SK-N-SH (cell line): Measurements from ENCODE around the gene RHPN2. TPM values are rescaled to one million over a fixed set of nuclear protein-coding genes. Genes with fewer than 3 reads are reported as not detected.

ENCODE experiments used
- CTCF ChIA-PET: fragments of 300-600, 350-600 bp; formaldehyde crosslinking; extraction: SDS; loops from one replicate; lab custom pipeline; 2021; lab: Yijun Ruan, JAX
- POLR2A ChIA-PET: fragments of 350-600 bp; sonication (Branson Sonifier 250); formaldehyde crosslinking; extraction: SDS; loops from one replicate; lab custom pipeline; 2020; ENCODE audit warnings: antibody characterized with exemption, inconsistent platforms; lab: Yijun Ruan, JAX
- DNase-seq: peaks from one replicate; pipeline ENCODE4 v3.0.0; 2012
- H2AFZ ChIP-seq: fragments of 200-600 bp; sonication (generic); 2 replicates; pipeline ENCODE4 v1.8.1; 2016; ENCODE audit warnings: antibody characterized with exemption, mild to moderate bottlenecking, low read depth
- H3F3A ChIP-seq: fragments of 200-600 bp; sonication (generic); replicated peaks from 2 replicates; pipeline ENCODE3; 2016; ENCODE audit warnings: antibody characterized with exemption, mild to moderate bottlenecking; ENCODE audit not compliant: insufficient read depth
- H3K27ac ChIP-seq, 2 experiments: fragments of 200-500 bp in 1 of 2; fragments of 200-600 bp in 1 of 2; sonication (Bioruptor generic) in 1 of 2; sonication (generic), shearing (Covaris generic) in 1 of 2; 2 replicates each; pipeline versions ENCODE4 v1.5.1 to v1.6.1; 2014 to 2016; ENCODE audit warnings: low read depth in 2 of 2, inconsistent platforms in 1 of 2, low read length in 1 of 2, mild to moderate bottlenecking in 1 of 2, mixed read lengths in 1 of 2
- H3K27me3 ChIP-seq: fragments of 200-600 bp; sonication (generic), shearing (Covaris generic); 2 replicates; pipeline ENCODE4 v1.6.1; 2016; ENCODE audit warnings: mixed run types; ENCODE audit not compliant: insufficient read depth
- H3K36me3 ChIP-seq, 2 experiments: fragments of 200-500 bp in 1 of 2; fragments of 200-600 bp in 1 of 2; sonication (Bioruptor generic) in 1 of 2; sonication (generic) in 1 of 2; replicated peaks in 1 of 2; 2 replicates each; pipeline versions ENCODE3 to v1.5.1; 2014 to 2016; ENCODE audit warnings: low read length in 1 of 2, mild to moderate bottlenecking in 1 of 2; ENCODE audit not compliant: insufficient read depth in 2 of 2, control insufficient read depth in 1 of 2
- H3K4me1 ChIP-seq, 2 experiments: fragments of 200-500 bp in 1 of 2; fragments of 200-600 bp in 1 of 2; sonication (Bioruptor generic) in 1 of 2; sonication (generic), shearing (Covaris generic) in 1 of 2; 2 replicates each; pipeline versions ENCODE4 v1.5.1 to v1.6.1; 2014 to 2016; ENCODE audit warnings: low read depth in 1 of 2, low read length in 1 of 2, mixed run types in 1 of 2; ENCODE audit not compliant: insufficient read depth in 2 of 2, control insufficient read depth in 1 of 2
- H3K4me2 ChIP-seq: fragments of 200-600 bp; sonication (generic), shearing (Covaris generic); 2 replicates; pipeline ENCODE4 v1.6.1; 2017; ENCODE audit warnings: mixed run types
- H3K4me3 ChIP-seq, 2 experiments: fragments of 200-500 bp in 1 of 2; fragments of 200-600 bp in 1 of 2; sonication (Bioruptor generic) in 1 of 2; sonication (generic), shearing (Covaris generic) in 1 of 2; 2 replicates each; pipeline versions ENCODE4 v1.5.1 to v1.8.1; 2014 to 2016; ENCODE audit warnings: low read depth in 2 of 2, inconsistent platforms in 1 of 2, low read length in 1 of 2, mild to moderate bottlenecking in 1 of 2, mixed read lengths in 1 of 2, moderate library complexity in 1 of 2
- H3K79me2 ChIP-seq: fragments of 200-600 bp; sonication (generic); 2 replicates; pipeline ENCODE4 v1.8.1; 2017; ENCODE audit warnings: mild to moderate bottlenecking; ENCODE audit not compliant: insufficient read depth
- H3K9ac ChIP-seq: fragments of 200-600 bp; sonication (generic); 2 replicates; pipeline ENCODE4 v1.6.1; 2017; ENCODE audit warnings: mixed run types
- H3K9me2 ChIP-seq: fragments of 200-600 bp; sonication (generic); 2 replicates; pipeline ENCODE4 v1.6.1; 2017; ENCODE audit warnings: mixed run types
- H3K9me3 ChIP-seq: fragments of 200-600 bp; sonication (generic); 2 replicates; pipeline ENCODE4 v1.6.1; 2017; ENCODE audit warnings: mixed run types, mild to moderate bottlenecking, moderate library complexity
- H4K20me1 ChIP-seq: fragments of 200-600 bp; sonication (generic); 2 replicates; pipeline ENCODE4 v1.6.1; 2017; ENCODE audit warnings: mild to moderate bottlenecking, mixed run types; ENCODE audit not compliant: insufficient read depth
- CHD2 ChIP-seq: fragments of 150-350 bp; IDR thresholded peaks from 2 replicates; pipeline ENCODE4 v1.6.1; 2018; ENCODE audit warnings: low read length; ENCODE audit not compliant: partially characterized antibody
- EP300 ChIP-seq, 2 experiments: IDR thresholded peaks; 2 replicates each; pipeline versions ENCODE4 v1.4.0 to v1.6.1; 2012; ENCODE audit warnings: borderline replicate concordance in 1 of 2, low read depth in 1 of 2, low read length in 1 of 2
- FOSL2 ChIP-seq: IDR thresholded peaks from 2 replicates; pipeline ENCODE4 v1.4.0; 2012; ENCODE audit warnings: low read depth, mild to moderate bottlenecking, moderate library complexity, borderline replicate concordance
- FOXJ3 ChIP-seq: sonication (generic); formaldehyde crosslinking; IDR thresholded peaks from 2 replicates; pipeline ENCODE4 v1.5.1; 2020; ENCODE audit warnings: mild to moderate bottlenecking, missing genetic modification reagents
- GABPA ChIP-seq: IDR thresholded peaks from 2 replicates; pipeline ENCODE4 v1.4.0; 2012; ENCODE audit warnings: low read depth, mild to moderate bottlenecking
- JUND ChIP-seq: IDR thresholded peaks from 2 replicates; pipeline ENCODE4 v1.4.0; 2012
- MXI1 ChIP-seq: IDR thresholded peaks from 2 replicates; pipeline ENCODE4 v1.6.1; 2012; ENCODE audit warnings: mild to moderate bottlenecking, low read depth, low read length, improper control_type of control experiment
- NRF1 ChIP-seq: IDR thresholded peaks from 2 replicates; pipeline ENCODE4 v1.6.1; 2012; ENCODE audit warnings: low read depth, mild to moderate bottlenecking, low read length
- RCOR1 ChIP-seq: fragments of 150-350 bp; IDR thresholded peaks from 2 replicates; pipeline ENCODE4 v1.6.1; 2017; ENCODE audit warnings: antibody characterized with exemption, low read length
- TEAD4 ChIP-seq: IDR thresholded peaks from 2 replicates; pipeline ENCODE4 v1.4.0; 2012; ENCODE audit warnings: mild to moderate bottlenecking, borderline replicate concordance; ENCODE audit not compliant: insufficient read depth
- WGBS: methylation state at CpG from one replicate; pipeline ENCODE4 v1.1.6; 2017; ENCODE audit warnings: low lambda C conversion rate; 5-methylcytosine and 5-hydroxymethylcytosine counted together
- polyA plus RNA-seq, 3 experiments: library from polyadenylated mRNA; depleted of rRNA; stranded (reverse); fragments of >200 nt; gene quantifications; 2 replicates each; pipeline ENCODE4 v1.2.3, GENCODE V29; 2012
- TF ChIP-seq, protein P1 (sequence below): fragments of 150-350 bp; IDR thresholded peaks from 2 replicates; pipeline ENCODE4 v1.6.1; 2016; ENCODE audit warnings: mild to moderate bottlenecking, low read depth, low read length
- TF ChIP-seq, protein P2 (sequence below): IDR thresholded peaks from 2 replicates; pipeline ENCODE4 v1.6.1; 2012; ENCODE audit warnings: mild to moderate bottlenecking, low read depth, low read length, moderate library complexity
- TF ChIP-seq, protein P3 (sequence below): IDR thresholded peaks from 2 replicates; pipeline ENCODE4 v1.4.0; 2012; ENCODE audit warnings: low read depth, borderline replicate concordance
- TF ChIP-seq, protein P4 (sequence below): fragments of 200-600 bp; sonication (generic); IDR thresholded peaks from 2 replicates; pipeline ENCODE4 v1.6.1; 2017; ENCODE audit warnings: antibody characterized with exemption, mild to moderate bottlenecking, moderate library complexity

RHPN2 gene
- polyA plus RNA-seq, 1 of the 3 experiments (the other 2 are of a cell fraction) = 7.0 TPM

DNA sequence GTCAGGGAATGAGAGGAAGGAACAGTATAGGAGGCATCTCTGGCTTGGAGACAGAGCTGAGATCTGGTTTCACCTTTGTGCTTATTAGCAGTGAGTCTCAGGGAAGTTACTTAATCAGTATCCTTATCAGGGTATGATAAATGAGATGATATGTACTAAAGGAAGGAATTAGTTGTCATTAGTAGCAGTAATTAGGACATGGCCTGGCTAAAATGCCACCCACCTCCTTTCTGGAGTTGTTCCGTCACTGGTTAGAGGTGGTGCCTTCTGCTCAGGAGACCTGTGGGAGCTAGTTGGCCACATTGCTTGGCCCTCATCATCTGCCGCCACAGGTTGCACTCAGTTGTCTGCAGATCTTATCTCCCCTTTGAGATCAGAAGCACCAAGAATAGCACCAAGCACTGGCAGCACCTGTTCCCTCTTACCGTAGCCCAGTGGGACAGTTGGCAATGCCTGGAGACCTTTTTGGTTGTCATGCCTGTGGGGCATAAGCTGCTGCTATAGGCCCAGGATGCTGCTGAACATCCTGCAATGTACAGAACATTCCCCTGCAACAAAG, 21.0 kb upstream of the RHPN2 start:
- no peaks in the 10 kb centered on the region for H3K9me3 ChIP-seq
- TF ChIP-seq FOXJ3 (CRISPR knock-in tag) = no peak
- TF ChIP-seq NRF1 = no peak
- TF ChIP-seq, protein P1, sequence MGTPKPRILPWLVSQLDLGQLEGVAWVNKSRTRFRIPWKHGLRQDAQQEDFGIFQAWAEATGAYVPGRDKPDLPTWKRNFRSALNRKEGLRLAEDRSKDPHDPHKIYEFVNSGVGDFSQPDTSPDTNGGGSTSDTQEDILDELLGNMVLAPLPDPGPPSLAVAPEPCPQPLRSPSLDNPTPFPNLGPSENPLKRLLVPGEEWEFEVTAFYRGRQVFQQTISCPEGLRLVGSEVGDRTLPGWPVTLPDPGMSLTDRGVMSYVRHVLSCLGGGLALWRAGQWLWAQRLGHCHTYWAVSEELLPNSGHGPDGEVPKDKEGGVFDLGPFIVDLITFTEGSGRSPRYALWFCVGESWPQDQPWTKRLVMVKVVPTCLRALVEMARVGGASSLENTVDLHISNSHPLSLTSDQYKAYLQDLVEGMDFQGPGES = no peak
- no peak for TF ChIP-seq MXI1
- no peak for TF ChIP-seq CHD2
- TF ChIP-seq, protein P2, sequence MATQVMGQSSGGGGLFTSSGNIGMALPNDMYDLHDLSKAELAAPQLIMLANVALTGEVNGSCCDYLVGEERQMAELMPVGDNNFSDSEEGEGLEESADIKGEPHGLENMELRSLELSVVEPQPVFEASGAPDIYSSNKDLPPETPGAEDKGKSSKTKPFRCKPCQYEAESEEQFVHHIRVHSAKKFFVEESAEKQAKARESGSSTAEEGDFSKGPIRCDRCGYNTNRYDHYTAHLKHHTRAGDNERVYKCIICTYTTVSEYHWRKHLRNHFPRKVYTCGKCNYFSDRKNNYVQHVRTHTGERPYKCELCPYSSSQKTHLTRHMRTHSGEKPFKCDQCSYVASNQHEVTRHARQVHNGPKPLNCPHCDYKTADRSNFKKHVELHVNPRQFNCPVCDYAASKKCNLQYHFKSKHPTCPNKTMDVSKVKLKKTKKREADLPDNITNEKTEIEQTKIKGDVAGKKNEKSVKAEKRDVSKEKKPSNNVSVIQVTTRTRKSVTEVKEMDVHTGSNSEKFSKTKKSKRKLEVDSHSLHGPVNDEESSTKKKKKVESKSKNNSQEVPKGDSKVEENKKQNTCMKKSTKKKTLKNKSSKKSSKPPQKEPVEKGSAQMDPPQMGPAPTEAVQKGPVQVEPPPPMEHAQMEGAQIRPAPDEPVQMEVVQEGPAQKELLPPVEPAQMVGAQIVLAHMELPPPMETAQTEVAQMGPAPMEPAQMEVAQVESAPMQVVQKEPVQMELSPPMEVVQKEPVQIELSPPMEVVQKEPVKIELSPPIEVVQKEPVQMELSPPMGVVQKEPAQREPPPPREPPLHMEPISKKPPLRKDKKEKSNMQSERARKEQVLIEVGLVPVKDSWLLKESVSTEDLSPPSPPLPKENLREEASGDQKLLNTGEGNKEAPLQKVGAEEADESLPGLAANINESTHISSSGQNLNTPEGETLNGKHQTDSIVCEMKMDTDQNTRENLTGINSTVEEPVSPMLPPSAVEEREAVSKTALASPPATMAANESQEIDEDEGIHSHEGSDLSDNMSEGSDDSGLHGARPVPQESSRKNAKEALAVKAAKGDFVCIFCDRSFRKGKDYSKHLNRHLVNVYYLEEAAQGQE = no peak
- TF ChIP-seq RCOR1 = no peak
- no peak for TF ChIP-seq TEAD4
- TF ChIP-seq, protein P3, sequence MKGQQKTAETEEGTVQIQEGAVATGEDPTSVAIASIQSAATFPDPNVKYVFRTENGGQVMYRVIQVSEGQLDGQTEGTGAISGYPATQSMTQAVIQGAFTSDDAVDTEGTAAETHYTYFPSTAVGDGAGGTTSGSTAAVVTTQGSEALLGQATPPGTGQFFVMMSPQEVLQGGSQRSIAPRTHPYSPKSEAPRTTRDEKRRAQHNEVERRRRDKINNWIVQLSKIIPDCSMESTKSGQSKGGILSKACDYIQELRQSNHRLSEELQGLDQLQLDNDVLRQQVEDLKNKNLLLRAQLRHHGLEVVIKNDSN = no peak
- no peak for TF ChIP-seq EP300 (IDR thresholded peaks at IDR 0.05; ENCODE audit: borderline replicate concordance in 1 of 2, low read depth in 1 of 2, low read length in 1 of 2)
- TF ChIP-seq JUND = no peak
- no peak for TF ChIP-seq GABPA
- TF ChIP-seq, protein P4, sequence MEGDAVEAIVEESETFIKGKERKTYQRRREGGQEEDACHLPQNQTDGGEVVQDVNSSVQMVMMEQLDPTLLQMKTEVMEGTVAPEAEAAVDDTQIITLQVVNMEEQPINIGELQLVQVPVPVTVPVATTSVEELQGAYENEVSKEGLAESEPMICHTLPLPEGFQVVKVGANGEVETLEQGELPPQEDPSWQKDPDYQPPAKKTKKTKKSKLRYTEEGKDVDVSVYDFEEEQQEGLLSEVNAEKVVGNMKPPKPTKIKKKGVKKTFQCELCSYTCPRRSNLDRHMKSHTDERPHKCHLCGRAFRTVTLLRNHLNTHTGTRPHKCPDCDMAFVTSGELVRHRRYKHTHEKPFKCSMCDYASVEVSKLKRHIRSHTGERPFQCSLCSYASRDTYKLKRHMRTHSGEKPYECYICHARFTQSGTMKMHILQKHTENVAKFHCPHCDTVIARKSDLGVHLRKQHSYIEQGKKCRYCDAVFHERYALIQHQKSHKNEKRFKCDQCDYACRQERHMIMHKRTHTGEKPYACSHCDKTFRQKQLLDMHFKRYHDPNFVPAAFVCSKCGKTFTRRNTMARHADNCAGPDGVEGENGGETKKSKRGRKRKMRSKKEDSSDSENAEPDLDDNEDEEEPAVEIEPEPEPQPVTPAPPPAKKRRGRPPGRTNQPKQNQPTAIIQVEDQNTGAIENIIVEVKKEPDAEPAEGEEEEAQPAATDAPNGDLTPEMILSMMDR = no peak
- TF ChIP-seq FOSL2 = no peak
- TF ChIP-seq, all 33 proteins: peak for 0
- H3K79me2 ChIP-seq = peaks cover 23% of the 10 kb centered on the region
- H3K4me1 ChIP-seq = peaks cover 6 to 8% of the 10 kb centered on the region in 2 experiments; a peak in 2 of 4 replicates
- H4K20me1 ChIP-seq = no peaks in the 10 kb centered on the region
- no peaks in the 10 kb centered on the region for H3F3A ChIP-seq
- peaks cover 8 to 13% of the 10 kb centered on the region in 2 experiments for H3K36me3 ChIP-seq
- no peak overlapping the region for H3K4me2 ChIP-seq
- no peak overlapping the region for H2AFZ ChIP-seq
- DNase-seq = no peak
- CTCF ChIA-PET = interaction anchor here (1.0 kb wide), 1 partner anchor 110 kb away, joined by 4 read pairs; no protein-coding TSS in a partner anchor
- no peak overlapping the region for H3K27ac ChIP-seq
- H3K9me2 ChIP-seq = no peaks in the 10 kb centered on the region
- WGBS = 94% methylated on average over 2 of the region's 3 CpGs
- H3K4me3 ChIP-seq = no peak overlapping the region
- POLR2A ChIA-PET = no interaction called here
- no peak overlapping the region for H3K9ac ChIP-seq
- H3K27me3 ChIP-seq = no peaks in the 10 kb centered on the region
